GM23338 (cell line): ENCODE measurements around the gene LIF.

Experiments
- POLR2AphosphoS5 ChIP-seq: IDR thresholded peaks from 2 replicates; pipeline ENCODE4 v1.6.1; 2016; ENCODE audit warnings: antibody characterized with exemption, low read depth
- TF ChIP-seq, protein P1 (sequence below), 2 experiments: fragments of 200-600 bp in 1 of 2; sonication (generic) in 1 of 2; conservative IDR thresholded peaks; 2 replicates each; pipeline versions ENCODE4 v1.5.1 to v1.6.1; 2016 to 2017; ENCODE audit warnings: antibody characterized with exemption in 2 of 2, low read depth in 2 of 2, mild to moderate bottlenecking in 2 of 2, moderate library complexity in 1 of 2
- TF ChIP-seq, protein P2 (sequence below): IDR thresholded peaks from one replicate; pipeline ENCODE4 v1.6.1; 2018; ENCODE audit warnings: antibody characterized with exemption; ENCODE audit not compliant: unreplicated experiment

DNA sequence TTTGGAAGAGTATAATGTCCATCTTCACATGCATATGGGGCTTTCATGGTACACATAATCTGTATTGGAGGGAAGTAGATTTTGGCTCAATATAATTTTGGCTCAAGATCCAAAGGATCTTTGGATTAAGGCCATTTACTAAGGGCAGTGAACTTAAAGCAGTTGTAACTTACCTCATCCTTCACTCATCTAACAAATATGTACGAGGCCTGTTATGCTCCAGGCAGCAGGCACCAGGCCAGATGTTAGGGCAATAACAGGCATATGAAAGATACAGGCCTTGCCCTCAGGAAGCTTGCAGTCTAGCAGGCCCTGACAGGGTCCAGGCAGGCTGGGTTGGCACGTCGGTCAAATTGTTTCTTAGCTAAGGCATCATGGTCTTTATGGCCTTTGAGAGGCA is 44.6 kb downstream of the LIF start:
- TF ChIP-seq, protein P1, sequence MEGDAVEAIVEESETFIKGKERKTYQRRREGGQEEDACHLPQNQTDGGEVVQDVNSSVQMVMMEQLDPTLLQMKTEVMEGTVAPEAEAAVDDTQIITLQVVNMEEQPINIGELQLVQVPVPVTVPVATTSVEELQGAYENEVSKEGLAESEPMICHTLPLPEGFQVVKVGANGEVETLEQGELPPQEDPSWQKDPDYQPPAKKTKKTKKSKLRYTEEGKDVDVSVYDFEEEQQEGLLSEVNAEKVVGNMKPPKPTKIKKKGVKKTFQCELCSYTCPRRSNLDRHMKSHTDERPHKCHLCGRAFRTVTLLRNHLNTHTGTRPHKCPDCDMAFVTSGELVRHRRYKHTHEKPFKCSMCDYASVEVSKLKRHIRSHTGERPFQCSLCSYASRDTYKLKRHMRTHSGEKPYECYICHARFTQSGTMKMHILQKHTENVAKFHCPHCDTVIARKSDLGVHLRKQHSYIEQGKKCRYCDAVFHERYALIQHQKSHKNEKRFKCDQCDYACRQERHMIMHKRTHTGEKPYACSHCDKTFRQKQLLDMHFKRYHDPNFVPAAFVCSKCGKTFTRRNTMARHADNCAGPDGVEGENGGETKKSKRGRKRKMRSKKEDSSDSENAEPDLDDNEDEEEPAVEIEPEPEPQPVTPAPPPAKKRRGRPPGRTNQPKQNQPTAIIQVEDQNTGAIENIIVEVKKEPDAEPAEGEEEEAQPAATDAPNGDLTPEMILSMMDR (conservative IDR thresholded peaks at IDR 0.05; ENCODE audit: low read depth in 2 of 2): no peak
- TF ChIP-seq, protein P2, sequence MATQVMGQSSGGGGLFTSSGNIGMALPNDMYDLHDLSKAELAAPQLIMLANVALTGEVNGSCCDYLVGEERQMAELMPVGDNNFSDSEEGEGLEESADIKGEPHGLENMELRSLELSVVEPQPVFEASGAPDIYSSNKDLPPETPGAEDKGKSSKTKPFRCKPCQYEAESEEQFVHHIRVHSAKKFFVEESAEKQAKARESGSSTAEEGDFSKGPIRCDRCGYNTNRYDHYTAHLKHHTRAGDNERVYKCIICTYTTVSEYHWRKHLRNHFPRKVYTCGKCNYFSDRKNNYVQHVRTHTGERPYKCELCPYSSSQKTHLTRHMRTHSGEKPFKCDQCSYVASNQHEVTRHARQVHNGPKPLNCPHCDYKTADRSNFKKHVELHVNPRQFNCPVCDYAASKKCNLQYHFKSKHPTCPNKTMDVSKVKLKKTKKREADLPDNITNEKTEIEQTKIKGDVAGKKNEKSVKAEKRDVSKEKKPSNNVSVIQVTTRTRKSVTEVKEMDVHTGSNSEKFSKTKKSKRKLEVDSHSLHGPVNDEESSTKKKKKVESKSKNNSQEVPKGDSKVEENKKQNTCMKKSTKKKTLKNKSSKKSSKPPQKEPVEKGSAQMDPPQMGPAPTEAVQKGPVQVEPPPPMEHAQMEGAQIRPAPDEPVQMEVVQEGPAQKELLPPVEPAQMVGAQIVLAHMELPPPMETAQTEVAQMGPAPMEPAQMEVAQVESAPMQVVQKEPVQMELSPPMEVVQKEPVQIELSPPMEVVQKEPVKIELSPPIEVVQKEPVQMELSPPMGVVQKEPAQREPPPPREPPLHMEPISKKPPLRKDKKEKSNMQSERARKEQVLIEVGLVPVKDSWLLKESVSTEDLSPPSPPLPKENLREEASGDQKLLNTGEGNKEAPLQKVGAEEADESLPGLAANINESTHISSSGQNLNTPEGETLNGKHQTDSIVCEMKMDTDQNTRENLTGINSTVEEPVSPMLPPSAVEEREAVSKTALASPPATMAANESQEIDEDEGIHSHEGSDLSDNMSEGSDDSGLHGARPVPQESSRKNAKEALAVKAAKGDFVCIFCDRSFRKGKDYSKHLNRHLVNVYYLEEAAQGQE: no peak
- TF ChIP-seq POLR2AphosphoS5: no peak
